GM19372 (cell line): ENCODE measurements around the gene SORCS2.

Experiments used
- ATAC-seq: cut with Tn5 transposase; IDR thresholded peaks from one replicate; pipeline ENCODE4 v1.9.1; 2021; ENCODE audit warnings: mild to moderate bottlenecking, low read depth, moderate library complexity; ENCODE audit not compliant: unreplicated experiment

Gene SORCS2

DNA sequence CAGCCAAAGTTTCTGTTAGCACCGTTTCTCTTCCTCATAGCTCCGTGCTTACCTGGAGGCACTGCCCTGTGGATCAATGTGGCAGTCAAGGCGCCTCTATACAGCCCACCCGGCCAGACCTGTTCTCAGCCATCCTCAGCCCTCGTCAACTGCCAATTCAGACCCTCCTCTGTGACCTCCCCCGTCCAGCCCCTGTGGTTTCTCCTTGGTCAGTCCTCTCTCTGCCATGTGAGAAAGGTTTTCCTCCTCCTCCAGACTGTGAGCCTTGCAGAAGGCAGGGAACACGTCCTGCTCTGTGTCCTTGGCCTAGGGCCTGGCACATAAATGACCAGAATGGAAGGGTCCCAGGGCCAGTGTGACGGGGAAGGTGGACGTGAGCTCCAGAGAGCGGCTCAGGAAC, 417.0 kb downstream of the SORCS2 start:
- no peak for ATAC-seq

DNA sequence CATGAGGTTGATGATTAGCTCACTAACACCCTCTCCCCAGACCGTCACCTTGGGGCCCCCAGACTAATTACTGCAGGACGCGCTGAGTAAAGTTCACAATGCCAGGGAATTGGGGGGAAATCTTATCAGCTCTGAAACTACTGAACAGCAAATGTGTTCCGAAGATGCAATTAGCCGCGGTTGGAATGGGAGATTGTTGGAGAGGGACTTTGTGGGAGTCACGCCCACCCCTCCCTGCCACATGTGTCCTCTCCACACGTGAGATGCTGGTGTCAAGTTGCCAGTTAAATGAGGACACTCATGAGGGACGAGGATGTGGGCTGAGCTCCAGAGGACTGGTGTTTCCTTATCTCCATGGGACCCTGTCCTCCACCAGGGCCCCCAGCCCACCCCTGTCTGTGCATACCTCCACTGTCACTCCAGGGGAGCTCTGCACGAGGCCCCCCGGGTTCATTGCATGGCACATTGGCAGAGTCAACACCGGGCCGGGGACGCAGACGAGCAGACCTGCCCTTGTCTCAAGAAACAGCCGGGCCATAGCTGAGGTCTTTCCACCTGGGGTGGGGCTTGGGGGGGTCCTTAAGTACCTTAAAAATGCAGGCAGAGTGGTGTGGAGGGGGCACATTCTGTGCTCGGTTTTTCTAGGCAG, 417.8 kb downstream of the SORCS2 start:
- no peak for ATAC-seq

DNA sequence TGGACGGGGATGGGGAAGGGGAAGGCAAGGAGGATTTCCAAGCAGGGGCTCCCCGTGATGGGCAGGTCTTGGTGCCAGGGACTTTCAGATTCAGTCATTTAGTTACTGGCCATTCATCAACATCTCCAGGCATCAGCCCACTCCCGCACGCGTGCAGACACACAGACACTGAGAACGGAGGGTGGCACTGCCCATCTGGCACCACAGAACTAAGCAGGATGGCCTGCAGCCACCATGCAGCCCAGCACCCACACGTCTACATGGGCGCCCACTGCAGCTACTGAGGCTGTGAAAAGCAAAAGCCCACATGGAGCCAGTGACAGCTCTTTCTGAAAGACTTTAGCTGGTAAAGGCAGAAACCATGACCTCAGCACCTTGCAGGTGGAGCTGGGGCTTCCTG, 418.5 kb downstream of the SORCS2 start:
- no peak for ATAC-seq

DNA sequence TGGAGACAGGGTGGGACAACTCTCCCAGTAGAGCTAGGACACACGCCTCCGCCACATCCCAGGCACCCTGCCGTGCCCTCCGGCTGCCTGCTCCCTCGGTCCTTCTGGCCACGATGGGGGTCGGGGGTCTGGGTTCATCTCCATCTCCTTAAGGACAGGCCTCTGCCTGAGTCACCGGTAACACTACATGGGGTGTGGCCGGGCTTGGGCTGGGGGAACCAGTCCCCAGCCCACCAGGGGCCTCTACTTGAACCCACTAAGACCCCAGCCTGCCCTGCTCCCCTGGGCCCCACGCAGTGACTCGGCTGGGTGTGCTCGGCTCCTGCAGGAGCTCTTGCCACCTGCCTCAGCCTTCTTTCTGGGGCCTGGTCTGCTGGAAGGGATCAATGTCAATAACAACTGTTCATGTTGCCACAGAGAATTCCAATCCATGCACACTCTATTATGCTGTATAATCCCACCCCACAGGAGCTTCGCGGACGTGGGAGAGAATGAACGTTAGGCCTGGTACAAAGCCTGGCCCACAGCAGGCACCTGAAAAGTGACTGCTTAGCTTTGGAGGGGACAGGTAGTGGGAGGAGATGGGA, 420.1 kb downstream of the SORCS2 start:
- ATAC-seq: no peak

DNA sequence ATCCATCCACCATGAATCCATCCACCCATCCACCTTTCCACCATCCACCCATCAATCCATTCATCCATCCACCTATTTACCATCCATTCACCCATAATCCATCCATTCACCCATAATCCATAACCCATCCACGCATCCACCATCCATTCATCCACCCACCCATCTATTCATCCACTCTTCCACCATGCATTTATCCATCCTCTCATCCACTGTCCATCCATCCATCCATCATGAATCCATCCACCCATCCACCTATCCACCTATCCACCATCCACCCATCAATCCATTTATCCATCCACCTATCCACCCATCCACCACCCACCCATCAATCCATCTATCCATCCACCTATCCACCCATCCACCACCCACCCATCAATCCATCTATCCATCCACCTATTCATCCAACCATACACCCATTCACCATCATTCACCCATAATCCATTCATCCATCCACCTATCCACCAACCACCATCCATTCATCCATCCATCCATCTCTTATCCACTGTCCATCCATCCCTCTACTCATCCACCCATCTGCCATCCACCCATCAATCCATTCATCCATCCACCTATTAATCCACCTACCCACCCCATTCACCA, 422.1 kb downstream of the SORCS2 start:
- no peak for ATAC-seq

DNA sequence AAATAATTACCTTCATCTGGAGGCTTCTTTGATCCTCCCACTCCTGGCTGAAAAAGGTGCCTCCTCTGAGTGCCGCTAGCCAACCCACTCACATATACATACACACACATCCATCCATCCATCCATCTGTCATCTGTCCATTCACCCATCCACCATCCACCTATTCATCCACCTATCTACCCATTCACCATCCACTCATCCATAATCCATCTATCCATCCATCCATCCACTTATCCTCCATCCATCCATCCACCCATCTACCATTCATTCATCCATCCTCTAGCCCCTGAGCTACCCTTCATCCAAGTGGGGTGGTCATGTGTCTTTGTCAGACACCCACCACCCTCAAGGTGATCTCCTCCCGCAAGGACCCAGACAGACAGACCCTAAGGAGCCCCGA, 423.9 kb downstream of the SORCS2 start:
- ATAC-seq: no peak

DNA sequence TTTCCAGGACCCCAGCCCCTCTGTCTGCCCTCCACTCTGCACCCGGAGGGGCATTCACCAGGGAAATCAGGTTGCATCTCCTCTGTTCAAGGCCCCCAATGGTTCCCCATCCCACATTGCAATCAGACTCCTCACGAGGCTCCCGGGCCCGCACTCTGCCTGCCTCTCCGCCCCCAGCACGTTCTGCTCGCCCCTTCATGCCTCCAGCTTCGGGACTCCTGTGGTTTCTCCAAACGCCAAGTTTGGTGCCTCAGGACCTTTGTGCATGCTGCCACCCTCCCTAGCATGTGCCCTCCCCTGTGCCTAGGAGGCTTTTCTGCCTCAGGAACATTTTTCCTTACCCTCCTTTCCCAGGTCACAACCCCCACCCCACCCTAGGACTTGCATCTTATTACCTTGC, 426.0 kb downstream of the SORCS2 start:
- ATAC-seq: no peak

DNA sequence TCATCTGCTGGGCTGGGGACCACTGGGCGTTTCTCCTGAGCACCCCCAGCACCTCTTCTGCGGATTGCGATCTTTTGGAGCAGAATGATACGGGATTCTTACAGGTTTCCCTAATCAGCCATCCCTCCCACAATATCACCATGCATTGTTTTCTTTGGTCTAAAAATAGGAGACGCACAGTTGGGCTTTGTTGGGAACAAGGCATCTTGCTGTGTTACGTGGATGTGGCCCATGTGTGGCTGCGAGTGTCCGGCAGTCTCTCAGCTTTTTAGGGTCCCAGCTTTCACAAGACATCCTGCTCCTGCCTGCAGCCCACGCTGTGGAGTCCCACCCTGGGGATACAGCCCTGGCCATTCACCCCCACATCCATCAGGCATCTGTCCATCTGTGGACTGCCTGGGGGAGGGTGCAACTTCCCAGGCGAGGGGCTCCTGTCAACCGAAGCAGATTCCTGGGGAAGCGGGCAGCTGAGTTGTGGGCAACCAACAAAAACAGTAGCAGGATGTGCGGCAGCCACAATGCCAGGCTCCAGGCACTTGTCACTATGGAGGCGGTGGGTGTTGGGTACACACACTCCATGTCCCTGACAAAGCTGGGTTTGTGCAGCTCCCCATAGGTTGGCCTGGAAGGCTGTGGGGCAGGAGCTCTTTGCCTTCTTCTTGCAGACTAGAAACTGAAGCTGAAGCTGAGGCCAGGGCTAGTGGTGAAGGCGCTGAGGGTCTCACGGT, 427.9 kb downstream of the SORCS2 start:
- no peak for ATAC-seq

DNA sequence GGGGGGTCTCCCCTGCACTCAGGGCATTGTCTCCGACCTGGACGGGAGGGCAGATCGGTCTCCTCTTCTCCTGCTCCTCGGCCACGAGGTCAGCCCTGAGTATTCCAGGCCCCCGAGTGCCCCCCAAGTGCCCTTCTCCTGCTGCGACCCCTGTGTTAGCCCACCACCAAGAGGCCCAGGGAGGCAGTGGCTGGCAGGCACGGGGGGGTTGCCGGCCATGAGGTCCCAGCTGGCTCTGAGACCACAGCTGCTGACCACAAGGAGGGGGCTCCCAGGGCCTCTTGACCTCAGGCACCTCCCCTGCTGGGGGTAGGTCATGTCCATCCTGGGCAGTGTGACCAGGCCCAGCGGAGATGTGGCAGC, 428.5 kb downstream of the SORCS2 start:
- ATAC-seq: no peak

DNA sequence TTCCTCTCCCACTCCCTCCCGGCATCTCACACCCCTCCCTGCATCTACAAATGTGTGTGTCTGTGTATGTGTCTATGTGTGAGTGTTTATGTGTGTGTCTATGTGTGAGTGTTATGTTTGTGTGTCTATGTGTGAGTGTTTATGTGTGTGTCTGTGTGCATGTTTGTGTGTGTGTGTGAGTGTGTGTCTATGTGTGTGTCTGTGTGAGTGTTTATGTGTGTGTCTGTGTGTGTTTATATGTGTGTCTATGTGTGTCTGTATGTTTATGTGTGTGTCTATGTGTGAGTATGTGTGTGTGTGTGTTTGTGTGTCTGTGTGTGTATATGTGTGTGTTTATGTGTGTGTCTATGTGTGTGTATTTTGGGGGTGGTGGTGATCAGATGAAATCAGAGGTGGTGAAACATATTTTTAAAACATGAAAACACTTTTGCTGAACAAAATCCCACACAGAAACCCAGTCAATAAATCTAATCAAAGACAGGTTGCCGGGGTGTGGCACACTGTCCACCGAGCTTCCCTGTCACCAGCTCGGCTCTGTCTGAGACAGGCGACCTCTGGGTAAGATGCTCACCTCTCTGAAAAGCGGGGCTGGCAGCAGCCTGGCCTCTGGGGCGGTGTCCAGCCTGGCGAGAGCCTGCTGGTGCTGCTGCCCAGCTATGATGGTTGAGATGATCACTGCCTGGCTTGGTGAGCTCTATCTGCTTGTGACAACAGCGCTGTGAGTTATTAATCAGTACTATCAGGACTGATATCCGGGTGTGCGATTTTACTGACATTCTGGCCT, 429.1 kb downstream of the SORCS2 start:
- no peak for ATAC-seq

DNA sequence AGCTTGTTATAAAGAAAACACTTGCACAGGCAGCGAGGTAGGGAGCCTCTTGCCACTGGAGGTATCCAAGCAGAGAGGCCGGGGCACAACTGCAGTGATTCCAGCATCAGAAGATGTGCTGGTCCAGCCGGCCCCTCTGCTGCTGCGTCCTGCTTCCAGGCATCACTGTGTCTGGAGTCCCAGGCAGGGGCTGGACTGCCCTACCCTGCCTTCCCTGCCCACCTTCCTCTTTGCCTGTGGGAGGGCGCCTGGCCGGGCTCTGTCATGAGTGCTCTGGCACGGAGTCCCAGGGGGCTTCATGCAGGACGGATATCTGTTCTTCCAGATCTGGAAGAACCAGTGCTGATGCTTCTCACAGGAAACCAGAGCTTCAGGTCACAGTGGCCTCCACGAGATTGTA, 430.0 kb downstream of the SORCS2 start:
- no peak for ATAC-seq

DNA sequence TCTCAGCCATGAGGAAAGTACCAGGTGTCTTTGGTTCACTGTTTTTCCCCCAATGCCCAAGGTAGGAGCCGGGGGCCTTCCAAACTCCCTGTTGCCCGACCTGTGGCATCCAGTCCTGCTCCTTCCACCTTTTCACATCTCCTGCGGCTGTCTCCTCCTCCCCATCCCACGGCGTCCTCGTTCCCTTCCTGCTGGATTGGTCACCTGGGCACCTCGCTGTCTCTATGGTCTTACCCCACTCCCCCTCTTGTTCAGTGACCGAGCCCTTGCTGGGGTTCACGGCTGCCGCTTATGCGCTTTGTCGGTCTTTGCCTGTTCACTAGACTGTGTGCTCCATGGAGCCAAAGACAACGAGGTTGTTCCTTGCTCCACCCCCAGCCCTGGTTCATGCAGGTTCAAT, 431.1 kb downstream of the SORCS2 start:
- ATAC-seq: no peak

DNA sequence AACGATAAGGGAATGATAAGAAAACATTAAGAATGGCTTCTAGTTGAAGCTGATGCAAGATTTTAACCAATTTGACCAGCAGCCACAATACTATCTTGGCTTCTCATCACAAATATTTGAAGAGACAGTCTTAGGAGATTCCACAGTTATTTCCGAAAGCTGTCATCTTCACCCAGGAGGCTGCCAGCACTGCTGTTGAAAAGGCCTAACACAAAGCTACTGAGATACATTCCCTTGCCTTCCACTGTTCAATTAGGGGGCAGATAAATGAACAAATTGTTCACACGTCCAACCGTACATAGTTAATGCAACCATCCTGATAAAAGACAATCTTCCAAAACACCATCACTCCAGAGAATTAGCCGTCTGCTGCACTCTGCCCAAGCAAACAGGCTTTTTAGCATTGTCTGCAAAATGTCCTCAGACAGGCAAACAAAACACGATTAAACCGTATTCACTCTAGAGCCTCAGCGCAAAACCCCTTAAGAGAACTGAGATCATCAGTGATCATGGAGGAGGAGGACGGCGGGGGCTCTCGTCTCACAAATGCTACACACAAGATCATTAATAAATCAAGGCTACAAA, 432.1 kb downstream of the SORCS2 start:
- ATAC-seq: no peak

DNA sequence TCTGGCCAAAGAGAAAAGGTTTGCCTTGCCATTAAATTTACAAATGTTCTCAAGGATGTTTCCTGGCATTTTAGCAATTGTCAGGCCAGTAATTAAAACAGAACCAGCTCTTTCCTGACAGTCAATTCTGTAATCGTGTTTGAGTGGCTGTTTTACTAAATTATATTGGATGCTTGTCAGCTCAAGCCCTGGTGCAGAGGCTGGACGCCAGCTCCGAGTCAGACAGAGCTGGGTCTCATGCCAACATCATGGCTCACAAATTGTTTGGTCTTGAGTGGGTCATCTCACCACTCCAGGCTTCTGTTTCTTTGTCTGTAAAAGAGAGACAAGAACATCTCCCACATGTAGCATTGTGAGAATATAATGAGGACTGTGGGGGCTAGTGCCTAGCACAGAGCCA, 432.7 kb downstream of the SORCS2 start:
- ATAC-seq: no peak

DNA sequence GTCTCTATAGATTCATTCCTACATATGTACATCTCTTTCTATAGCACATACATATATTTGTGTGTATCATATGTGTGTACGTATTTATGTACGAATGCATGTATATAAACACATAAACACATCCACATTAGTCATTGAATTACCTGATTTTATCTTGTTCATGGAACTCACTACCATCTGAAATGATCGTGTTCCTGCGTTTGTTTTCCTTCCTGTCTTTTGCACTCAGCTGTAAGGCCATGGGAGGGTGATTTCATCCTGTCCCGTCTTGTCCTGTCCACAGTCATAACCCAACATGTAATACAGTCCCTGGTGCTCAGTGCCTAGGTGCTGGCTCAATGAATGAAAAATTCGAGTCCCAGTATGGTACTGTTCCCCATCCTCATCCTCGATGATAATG, 434.2 kb downstream of the SORCS2 start:
- no peak for ATAC-seq

DNA sequence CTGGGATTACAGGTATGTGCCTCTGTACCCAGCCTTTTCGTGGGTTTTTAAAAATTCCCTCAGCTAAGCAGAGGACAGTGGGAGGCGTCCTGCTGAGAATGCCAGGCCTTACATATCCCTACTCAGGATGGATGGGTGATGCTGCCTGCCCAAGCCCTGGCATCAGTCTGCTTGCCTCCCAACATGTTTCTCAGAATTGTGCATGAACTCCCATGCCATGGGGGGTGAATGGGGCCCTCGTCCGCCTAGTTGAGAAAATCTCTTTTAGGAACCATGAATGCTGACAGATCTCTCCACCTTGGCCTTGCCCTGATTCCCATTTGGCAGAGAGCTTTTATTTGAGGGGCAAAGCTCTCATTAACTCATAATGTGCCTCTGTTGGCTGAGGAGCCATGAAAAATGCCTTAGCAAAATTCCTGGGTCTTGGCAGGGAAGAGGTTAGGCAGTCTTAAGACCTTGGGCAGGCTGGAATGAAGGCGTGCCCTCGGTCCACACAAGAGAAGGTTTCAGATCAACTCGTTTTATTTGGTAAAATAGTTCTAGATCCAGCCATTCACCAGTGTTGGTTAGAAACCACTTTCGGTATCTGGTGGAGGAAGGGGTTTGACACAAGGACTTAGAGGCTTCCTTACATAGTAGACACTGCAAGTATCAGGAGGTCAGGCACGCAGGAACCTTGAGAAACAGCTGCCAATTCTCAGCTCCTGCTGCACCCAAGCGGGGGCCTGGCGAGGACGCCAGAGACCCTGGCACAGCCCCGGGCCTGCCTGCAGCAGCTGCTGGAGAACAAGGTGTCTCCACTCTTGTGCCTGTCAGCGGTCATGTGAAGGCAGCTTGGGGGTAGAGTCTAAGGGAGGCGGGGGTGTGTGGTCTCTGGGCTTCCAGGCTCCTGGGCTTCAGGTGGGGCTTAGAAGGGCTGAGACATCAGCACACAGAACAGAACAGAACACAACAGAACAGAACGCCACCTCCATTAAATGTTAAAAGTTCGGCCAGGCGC, 435.2 kb downstream of the SORCS2 start:
- ATAC-seq: no peak

DNA sequence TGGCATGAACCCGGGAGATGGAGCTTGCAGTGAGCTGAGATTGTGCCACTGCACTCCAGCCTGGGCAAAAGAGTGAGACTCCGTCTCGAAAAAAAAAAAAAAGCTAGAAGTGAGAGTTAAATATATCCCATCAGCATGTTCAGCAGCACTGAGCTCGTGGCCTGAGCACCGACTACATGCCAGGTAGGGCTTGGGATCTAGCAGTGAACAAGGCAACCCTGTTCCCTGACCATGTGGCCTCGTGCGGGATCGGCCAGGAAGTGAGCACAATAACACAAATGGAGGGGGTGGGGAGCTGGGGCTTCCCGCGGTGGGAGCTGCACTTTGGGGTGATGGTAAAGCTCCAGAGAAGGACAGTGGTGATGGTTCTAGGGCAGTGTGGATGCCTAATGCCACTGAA, 436.1 kb downstream of the SORCS2 start:
- no peak for ATAC-seq

DNA sequence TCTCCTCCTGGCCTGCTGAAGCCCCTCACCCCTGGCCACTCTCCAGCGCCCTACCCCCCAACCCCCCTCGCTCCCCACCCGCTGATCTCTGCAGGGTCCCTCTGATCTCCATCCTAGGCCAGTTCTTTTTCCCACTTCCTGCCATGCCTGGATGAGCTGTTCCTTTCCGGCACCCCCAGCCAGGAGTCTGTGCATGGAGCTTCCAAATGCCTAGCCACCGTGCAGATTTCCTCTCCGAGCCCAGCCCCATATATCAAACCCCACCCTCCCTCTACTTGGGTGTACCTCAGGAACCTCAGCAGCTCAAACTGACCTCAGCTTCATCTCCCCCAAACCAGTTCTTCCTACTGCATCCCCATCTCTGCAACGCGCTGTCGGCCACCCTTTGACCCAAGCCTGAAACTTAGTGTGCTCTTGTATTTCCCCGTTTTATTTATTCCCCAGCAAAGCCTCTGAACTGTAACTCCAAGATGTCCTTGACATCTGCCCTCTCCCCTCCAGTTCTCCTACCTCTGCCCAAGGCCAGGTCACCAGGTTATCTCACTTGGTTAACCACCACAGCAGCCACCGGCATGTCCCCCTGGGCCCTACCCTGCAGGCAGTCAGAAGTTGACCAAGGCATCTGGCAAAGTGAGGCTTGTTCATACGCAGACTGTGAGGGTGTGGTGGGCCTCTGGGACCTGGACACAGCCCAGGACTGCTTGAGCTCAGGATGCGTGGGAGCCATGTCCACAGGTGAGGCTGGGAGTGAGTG, 437.3 kb downstream of the SORCS2 start:
- no peak for ATAC-seq
